Calu3 (cell line): Measurements from ENCODE around the gene LRMDA. TPM values are rescaled to one million over a fixed set of nuclear protein-coding genes. Genes with fewer than 3 reads are reported as not detected.

Experiments
- BruUV-seq: library from RNA; stranded (reverse); fragments of 400-500 nt; replicated peaks from 2 replicates; lab custom pipeline; 2021; lab: Mats Ljungman, UMichigan
- CTCF ChIA-PET: fragments of 300-600 bp; sonication (Branson Sonifier 250); formaldehyde crosslinking; loops from one replicate; lab custom pipeline; 2022; ENCODE audit warnings: antibody characterized with exemption; lab: Charles Lee
- DNase-seq: peaks from one replicate; pipeline ENCODE4 v3.0.0; 2022
- H3K27ac Mint-ChIP-seq: one replicate; pipeline ENCODE4 v1.8.0; 2022; ENCODE audit warnings: mixed read lengths; ENCODE audit not compliant: unreplicated experiment
- H3K27me3 Mint-ChIP-seq: one replicate; pipeline ENCODE4 v1.8.0; 2022; ENCODE audit warnings: mixed read lengths; ENCODE audit not compliant: unreplicated experiment
- H3K36me3 Mint-ChIP-seq: one replicate; pipeline ENCODE4 v1.8.0; 2022; ENCODE audit warnings: mild to moderate bottlenecking, moderate library complexity, mixed read lengths; ENCODE audit not compliant: insufficient read depth, unreplicated experiment
- H3K4me1 Mint-ChIP-seq: one replicate; pipeline ENCODE4 v1.8.0; 2022; ENCODE audit warnings: mild to moderate bottlenecking, low read depth, mixed read lengths; ENCODE audit not compliant: unreplicated experiment
- H3K4me3 Mint-ChIP-seq: one replicate; pipeline ENCODE4 v1.8.0; 2022; ENCODE audit warnings: mild to moderate bottlenecking, low read depth, moderate library complexity, mixed read lengths; ENCODE audit not compliant: unreplicated experiment
- H3K9me3 Mint-ChIP-seq: one replicate; pipeline ENCODE4 v1.8.0; 2022; ENCODE audit warnings: low read depth, mixed read lengths; ENCODE audit not compliant: unreplicated experiment
- CTCF ChIP-seq: fragments of 200-600 bp; IDR thresholded peaks from one replicate; pipeline ENCODE4 v1.8.0; 2022; ENCODE audit warnings: antibody characterized with exemption; ENCODE audit not compliant: unreplicated experiment
- intact Hi-C: fragments of 100-400 bp; cut with micrococcal nuclease; formaldehyde crosslinking; loops from one replicate; pipeline ENCODE4 v1.10.0; 2022; ENCODE audit not compliant: unreplicated experiment
- total RNA-seq: library from RNA; stranded (reverse); gene quantifications from 2 replicates; pipeline ENCODE4 v1.2.3, GENCODE V29; 2022

LRMDA gene
- total RNA-seq, 1 experiment from 2014 or later = 7.6 TPM

GRCh38 chr10:75726522-75727483, 295.4 kb downstream of the LRMDA start:
- H3K36me3 Mint-ChIP-seq = no peaks in the 10 kb centered on the region
- peaks cover 52% of the 10 kb centered on the region for H3K27me3 Mint-ChIP-seq
- no peaks in the 10 kb centered on the region for H3K9me3 Mint-ChIP-seq
- intact Hi-C loops = no loop called here
- H3K4me3 Mint-ChIP-seq = no peak overlapping the region
- no peak for TF ChIP-seq CTCF
- no peak for DNase-seq
- CTCF ChIA-PET = no interaction called here
- no TSS peak for BruUV-seq
- no peak overlapping the region for H3K27ac Mint-ChIP-seq
- H3K4me1 Mint-ChIP-seq = no peaks in the 10 kb centered on the region

GRCh38 chr10:75730847-75731246, 299.4 kb downstream of the LRMDA start:
- no TSS peak for BruUV-seq
- DNase-seq = no peak
- H3K27ac Mint-ChIP-seq = no peak overlapping the region
- no peaks in the 10 kb centered on the region for H3K36me3 Mint-ChIP-seq
- H3K27me3 Mint-ChIP-seq = peaks cover 62% of the 10 kb centered on the region
- H3K9me3 Mint-ChIP-seq = no peaks in the 10 kb centered on the region
- intact Hi-C loops = no loop called here
- H3K4me3 Mint-ChIP-seq = no peak overlapping the region
- H3K4me1 Mint-ChIP-seq = no peaks in the 10 kb centered on the region
- TF ChIP-seq CTCF = no peak
- CTCF ChIA-PET = no interaction called here

- Mint-ChIP-seq H3K4me1 (no peaks in the 10 kb centered on the region), H3K4me3 (no peak overlapping the region), H3K36me3 (no peaks in the 10 kb centered on the region), H3K27me3 (peaks cover 37% of the 10 kb centered on the region), H3K9me3 (no peaks in the 10 kb centered on the region), H3K27ac (no peak overlapping the region)
- intact Hi-C loops = no loop called here
- CTCF ChIA-PET = no interaction called here
- no peak for TF ChIP-seq CTCF
- BruUV-seq = no TSS peak
- DNase-seq = no peak
Measured at GRCh38 chr10:75733135-75733890, 301.9 kb downstream of the LRMDA start.

- Mint-ChIP-seq H3K27ac (no peak overlapping the region), H3K4me3 (no peak overlapping the region), H3K36me3 (no peaks in the 10 kb centered on the region), H3K4me1 (no peaks in the 10 kb centered on the region), H3K27me3 (peaks cover 15% of the 10 kb centered on the region), H3K9me3 (no peaks in the 10 kb centered on the region)
- no peak for DNase-seq
- no peak for TF ChIP-seq CTCF
- CTCF ChIA-PET = interaction anchor here (0.6 kb wide), 2 partner anchors 219 to 1374 kb away, joined by 3 to 4 read pairs; no protein-coding TSS in a partner anchor
- intact Hi-C loops = no loop called here
- BruUV-seq = no TSS peak
Measured at GRCh38 chr10:75736151-75736640, 304.8 kb downstream of the LRMDA start.
